ENCODE data around the gene KRTAP10-10. TPM values are rescaled to one million over a fixed set of nuclear protein-coding genes. Genes with fewer than 3 reads are reported as not detected.
"Not testable (repeated sequence)": the region's sequence is repeated elsewhere in the genome, so short reads cannot be mapped to it uniquely, and the experiment has no call there.

Gene KRTAP10-10
- total and polyA plus RNA-seq, 2 donors = not detected

DNA sequence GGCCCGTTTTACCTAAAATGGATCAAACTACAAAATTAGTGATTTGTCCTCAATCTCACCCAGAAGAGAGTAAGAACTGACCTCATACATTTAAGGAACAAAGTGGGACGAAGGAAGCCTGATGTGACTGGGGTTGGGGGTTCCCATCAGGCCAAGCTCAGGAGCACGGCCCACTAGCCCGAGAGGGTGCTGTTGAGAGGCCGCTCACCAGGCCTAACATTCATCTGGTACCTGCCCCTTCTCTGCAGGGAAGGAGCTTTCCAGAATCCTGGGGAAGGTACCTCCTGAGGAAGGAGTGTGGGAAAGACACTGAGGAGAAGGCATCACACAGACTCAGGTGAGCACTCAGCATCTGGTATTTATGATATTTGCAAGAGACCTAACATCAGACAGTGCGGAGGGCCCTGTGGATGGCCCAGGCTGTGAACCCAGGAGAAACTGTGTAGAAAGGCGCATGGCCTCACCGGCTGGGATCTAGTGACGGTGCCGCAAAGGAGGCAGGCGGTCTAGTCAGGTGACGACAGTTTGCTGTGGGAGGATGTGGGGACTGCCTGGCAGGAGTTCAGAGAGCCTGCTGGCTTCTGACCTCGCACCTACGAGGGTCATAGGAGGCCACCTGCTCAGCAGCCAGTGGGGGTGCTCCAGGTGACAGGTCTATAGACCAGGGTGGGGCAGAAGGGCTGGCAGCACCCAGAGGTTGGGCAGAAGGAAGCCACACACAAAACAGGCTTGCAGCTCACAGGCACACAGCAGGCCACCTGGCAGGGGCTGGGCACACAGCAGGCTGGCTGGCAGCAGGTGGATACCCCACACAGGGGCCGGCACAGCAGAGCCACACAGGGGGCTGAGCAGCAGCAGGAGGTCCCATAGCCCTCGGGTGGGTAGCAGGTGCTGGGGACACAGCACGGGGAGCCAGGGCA lies 16.8 kb downstream of the KRTAP10-10 start:
- peaks cover 0 to 2% of the 10 kb centered on the region in 2 donors for H3K4me1 ChIP-seq (ENCODE audit: control insufficient read depth in 2 of 2, insufficient read depth in 2 of 2, low read length in 2 of 2)
- no peak for DNase-seq (ENCODE audit: low read depth in 6 of 9, low spot score in 9 of 9)
- WGBS = 87% methylated on average over 17 of the region's 17 CpGs
- H3K27ac ChIP-seq (ENCODE audit: low read depth in 1 of 2, low read length in 1 of 2) = no peak overlapping the region
- no peak overlapping the region for H3K4me3 ChIP-seq (ENCODE audit: low read length in 2 of 2)
- H3K27me3 ChIP-seq (ENCODE audit: control insufficient read depth in 2 of 2, insufficient read depth in 1 of 2, low read length in 1 of 2) = peaks cover 0 to 2% of the 10 kb centered on the region in 2 donors
- peaks cover 1 to 19% of the 10 kb centered on the region in 2 donors for H3K9me3 ChIP-seq (ENCODE audit: control insufficient read depth in 2 of 2, insufficient read depth in 1 of 2, low read length in 1 of 2)
- H3K36me3 ChIP-seq (ENCODE audit: control insufficient read depth in 2 of 2, insufficient read depth in 2 of 2, low read length in 1 of 2) = no peaks in the 10 kb centered on the region

DNA sequence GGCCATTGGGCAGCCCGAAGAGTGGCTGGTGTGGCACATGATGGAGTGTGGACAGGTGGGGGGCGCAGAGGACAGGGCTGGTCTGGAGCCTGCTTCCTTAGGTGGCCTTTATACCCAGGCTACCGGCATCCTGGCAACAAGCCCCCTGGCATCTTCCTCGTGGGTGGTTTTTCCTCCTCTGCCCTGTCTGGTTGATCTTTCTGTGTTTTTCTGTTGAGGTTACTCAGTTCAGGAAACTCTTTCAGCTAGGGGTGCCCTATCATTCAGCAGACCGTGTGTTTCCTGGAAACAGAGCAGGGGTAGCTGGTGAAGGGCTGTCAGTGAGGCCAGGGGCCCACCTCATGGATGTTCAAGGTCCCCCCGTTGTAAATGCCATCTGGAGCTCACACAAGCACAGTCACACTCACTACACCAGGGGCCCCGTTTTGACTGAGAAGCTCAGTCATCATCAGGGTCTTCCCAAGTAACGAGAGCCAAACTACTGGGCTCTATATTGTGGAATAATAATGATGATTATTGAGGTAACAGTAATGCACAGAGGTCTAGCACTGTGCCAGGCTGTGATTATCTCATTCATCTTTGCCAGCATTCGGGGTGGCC lies 17.5 kb downstream of the KRTAP10-10 start, which contains the start of gene KRTAP12-4:
Gene KRTAP12-4 (minus strand): TSS at position 84 of the 600 bp plus-strand sequence. CDS start 45 bp downstream, at position 39.
- Histone ChIP-seq H3K27ac (ENCODE audit: low read depth in 1 of 2, low read length in 1 of 2) (no peak within 1 kb of the TSS), H3K36me3 (ENCODE audit: control insufficient read depth in 2 of 2, insufficient read depth in 2 of 2, low read length in 1 of 2) (no peaks in the 10 kb centered on the region), H3K9me3 (ENCODE audit: control insufficient read depth in 2 of 2, insufficient read depth in 1 of 2, low read length in 1 of 2) (peaks cover 1 to 19% of the 10 kb centered on the region in 2 donors), H3K4me1 (ENCODE audit: control insufficient read depth in 2 of 2, insufficient read depth in 2 of 2, low read length in 2 of 2) (peaks cover 0 to 2% of the 10 kb centered on the region in 2 donors), H3K4me3 (ENCODE audit: low read length in 2 of 2) (no peak within 1 kb of the TSS), H3K27me3 (ENCODE audit: control insufficient read depth in 2 of 2, insufficient read depth in 1 of 2, low read length in 1 of 2) (peaks cover 0 to 2% of the 10 kb centered on the region in 2 donors)
- DNase-seq (ENCODE audit: low read depth in 6 of 9, low spot score in 9 of 9) = no peak
- 62% methylated on average over 9 of the region's 9 CpGs for WGBS

DNA sequence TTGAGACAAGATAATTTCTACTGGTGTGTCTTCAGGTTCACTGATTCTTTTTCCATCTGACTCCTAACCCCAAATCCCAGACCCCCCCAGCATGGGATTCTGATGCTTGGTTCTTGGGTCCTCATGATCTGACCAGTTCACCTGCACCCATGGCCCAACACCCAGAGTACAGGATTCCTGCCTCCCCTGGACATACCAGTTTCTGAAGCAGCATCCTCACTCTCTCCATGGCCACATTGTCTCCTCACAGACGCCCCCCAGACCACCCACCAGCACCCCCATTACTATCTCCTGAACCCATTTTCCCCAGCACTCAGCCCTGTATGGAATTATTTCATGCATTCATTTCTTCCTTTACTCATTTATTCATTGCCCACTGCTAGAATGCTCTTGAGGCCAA lies 19.7 kb downstream of the KRTAP10-10 start:
- peaks cover 1 to 21% of the 10 kb centered on the region in 2 donors for H3K9me3 ChIP-seq (ENCODE audit: control insufficient read depth in 2 of 2, insufficient read depth in 1 of 2, low read length in 1 of 2)
- H3K27me3 ChIP-seq (ENCODE audit: control insufficient read depth in 2 of 2, insufficient read depth in 1 of 2, low read length in 1 of 2) = peaks cover 0 to 2% of the 10 kb centered on the region in 2 donors
- 95% methylated on average over 1 of the region's 1 CpG for WGBS
- peaks cover 0 to 2% of the 10 kb centered on the region in 2 donors for H3K4me1 ChIP-seq (ENCODE audit: control insufficient read depth in 2 of 2, insufficient read depth in 2 of 2, low read length in 2 of 2)
- no peak for DNase-seq (ENCODE audit: low read depth in 6 of 9, low spot score in 9 of 9)
- no peaks in the 10 kb centered on the region for H3K36me3 ChIP-seq (ENCODE audit: control insufficient read depth in 2 of 2, insufficient read depth in 2 of 2, low read length in 1 of 2)
- no peak overlapping the region for H3K27ac ChIP-seq (ENCODE audit: low read depth in 1 of 2, low read length in 1 of 2)
- no peak overlapping the region for H3K4me3 ChIP-seq (ENCODE audit: low read length in 2 of 2)

DNA sequence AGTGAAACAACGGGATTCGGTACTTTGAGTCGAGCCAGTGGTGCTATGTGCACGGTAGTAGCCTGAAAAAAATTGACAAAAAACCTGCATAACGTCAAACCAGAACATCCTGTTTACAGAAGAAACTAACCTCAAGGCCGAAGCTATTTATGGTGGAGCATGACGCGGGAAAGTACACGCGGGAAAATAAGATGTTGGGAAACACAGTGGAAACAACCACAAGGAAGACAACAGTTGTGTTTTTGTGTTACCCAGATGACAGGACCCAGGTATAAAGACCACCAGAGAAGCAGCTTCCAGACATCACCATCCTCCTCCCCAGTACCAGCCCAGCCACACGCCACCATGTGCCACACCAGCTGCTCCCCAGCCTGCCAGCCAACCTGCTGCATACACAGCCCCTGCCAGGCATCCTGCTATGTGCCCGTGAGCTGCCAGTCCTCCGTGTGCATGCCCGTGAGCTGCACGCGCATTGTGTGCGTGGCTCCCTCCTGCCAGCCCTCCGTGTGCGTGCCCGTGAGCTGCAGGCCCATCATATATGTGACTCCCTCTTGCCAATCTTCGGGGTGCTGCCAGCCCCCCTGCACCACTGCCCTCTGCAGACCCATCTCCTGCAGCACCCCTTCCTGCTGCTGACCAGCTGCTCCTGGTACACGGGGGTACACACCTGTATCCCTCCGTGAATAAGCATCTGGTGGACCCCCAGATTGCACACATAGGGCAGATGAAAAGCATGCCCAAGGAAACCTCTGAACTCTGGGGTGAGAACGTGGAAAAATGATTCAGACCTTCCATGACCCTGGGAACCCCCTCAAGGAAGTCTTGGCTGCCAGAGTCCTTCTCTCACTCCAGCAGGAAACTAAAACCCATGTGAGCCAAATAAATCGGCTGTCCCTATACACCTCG lies 20.7 kb downstream of the KRTAP10-10 start, which contains the start of gene KRTAP12-3:
Gene KRTAP12-3 (plus strand): TSS at position 298 of the 906 bp plus-strand sequence. CDS start 48 bp downstream, at position 346.
- whole genome bisulfite sequencing = 73% methylated on average over 26 of the region's 26 CpGs
- peak in 1 of 9 donors; percentile 10 for DNase-seq (ENCODE audit: low read depth in 6 of 9, low spot score in 9 of 9)
- no peaks in the 10 kb centered on the region for H3K36me3 ChIP-seq (ENCODE audit: control insufficient read depth in 2 of 2, insufficient read depth in 2 of 2, low read length in 1 of 2)
- H3K4me3 ChIP-seq (ENCODE audit: low read length in 2 of 2) = no peak within 1 kb of the TSS
- H3K9me3 ChIP-seq (ENCODE audit: control insufficient read depth in 2 of 2, insufficient read depth in 1 of 2, low read length in 1 of 2) = peaks cover 1 to 21% of the 10 kb centered on the region in 2 donors
- peaks cover 0 to 2% of the 10 kb centered on the region in 2 donors for H3K27me3 ChIP-seq (ENCODE audit: control insufficient read depth in 2 of 2, insufficient read depth in 1 of 2, low read length in 1 of 2)
- no peak within 1 kb of the TSS for H3K27ac ChIP-seq (ENCODE audit: low read depth in 1 of 2, low read length in 1 of 2)
- H3K4me1 ChIP-seq (ENCODE audit: control insufficient read depth in 2 of 2, insufficient read depth in 2 of 2, low read length in 2 of 2) = peaks cover 0 to 2% of the 10 kb centered on the region in 2 donors

DNA sequence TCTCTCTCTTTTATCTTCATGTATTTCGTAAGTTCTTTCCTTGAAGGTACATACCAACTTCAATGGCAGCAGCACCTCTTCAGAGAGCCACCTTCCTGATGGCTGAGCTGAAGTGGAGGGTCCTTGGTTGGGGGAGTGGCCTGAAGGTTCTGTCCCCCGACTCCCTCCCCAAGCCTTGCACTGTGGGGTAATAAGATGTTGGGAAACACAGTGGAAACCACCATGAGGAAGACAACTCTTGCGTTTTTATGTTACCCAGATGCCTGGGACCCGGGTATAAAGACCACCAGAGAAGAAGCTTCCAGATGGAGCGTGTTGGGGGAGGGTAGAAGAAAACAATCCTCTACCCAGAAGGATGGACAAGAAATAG lies 21.4 kb downstream of the KRTAP10-10 start:
- no peak for DNase-seq (ENCODE audit: low read depth in 6 of 9, low spot score in 9 of 9)
- no peak overlapping the region for H3K27ac ChIP-seq (ENCODE audit: low read depth in 1 of 2, low read length in 1 of 2)
- 87% methylated on average over 5 of the region's 5 CpGs for WGBS
- peaks cover 0 to 2% of the 10 kb centered on the region in 2 donors for H3K4me1 ChIP-seq (ENCODE audit: control insufficient read depth in 2 of 2, insufficient read depth in 2 of 2, low read length in 2 of 2)
- peaks cover 0 to 21% of the 10 kb centered on the region in 2 donors for H3K9me3 ChIP-seq (ENCODE audit: control insufficient read depth in 2 of 2, insufficient read depth in 1 of 2, low read length in 1 of 2)
- H3K4me3 ChIP-seq (ENCODE audit: low read length in 2 of 2) = no peak overlapping the region
- no peaks in the 10 kb centered on the region for H3K36me3 ChIP-seq (ENCODE audit: control insufficient read depth in 2 of 2, insufficient read depth in 2 of 2, low read length in 1 of 2)
- H3K27me3 ChIP-seq (ENCODE audit: control insufficient read depth in 2 of 2, insufficient read depth in 1 of 2, low read length in 1 of 2) = peaks cover 0 to 2% of the 10 kb centered on the region in 2 donors

DNA sequence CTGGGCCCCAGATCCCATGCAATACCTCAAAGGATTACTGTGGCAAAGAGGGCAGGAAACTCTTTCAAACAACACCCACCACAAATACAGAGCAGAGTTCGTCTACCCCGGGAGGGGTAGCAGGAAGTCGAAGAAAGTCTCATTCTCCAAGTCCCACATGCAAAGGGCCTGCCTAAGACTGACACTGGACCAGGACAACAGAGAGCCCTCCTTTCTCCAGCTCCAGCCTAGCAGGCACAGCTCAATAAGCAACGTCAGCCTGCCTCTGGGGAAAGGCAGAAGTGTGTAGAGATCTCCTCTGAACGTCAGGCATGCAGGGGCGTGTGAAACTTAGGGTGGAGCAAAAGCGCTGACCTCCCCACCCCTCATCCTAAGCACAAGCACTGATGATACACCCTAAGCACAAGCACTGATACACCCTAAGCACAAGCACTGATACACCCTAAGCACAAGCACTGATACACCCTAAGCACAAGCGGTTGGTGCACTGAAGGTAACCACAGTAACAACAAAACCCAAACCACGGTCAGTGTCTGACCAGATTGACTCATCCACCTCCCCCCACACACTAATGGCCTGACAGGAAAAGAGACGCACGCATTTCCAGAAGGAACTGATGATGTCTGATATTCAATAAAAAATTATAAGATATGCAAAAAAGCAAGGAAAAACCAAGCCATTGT lies 21.9 kb downstream of the KRTAP10-10 start:
- peaks cover 0 to 19% of the 10 kb centered on the region in 2 donors for H3K9me3 ChIP-seq (ENCODE audit: control insufficient read depth in 2 of 2, insufficient read depth in 1 of 2, low read length in 1 of 2)
- peaks cover 0 to 2% of the 10 kb centered on the region in 2 donors for H3K27me3 ChIP-seq (ENCODE audit: control insufficient read depth in 2 of 2, insufficient read depth in 1 of 2, low read length in 1 of 2)
- H3K36me3 ChIP-seq (ENCODE audit: control insufficient read depth in 2 of 2, insufficient read depth in 2 of 2, low read length in 1 of 2) = no peaks in the 10 kb centered on the region
- WGBS = 64% methylated on average over 11 of the region's 11 CpGs
- DNase-seq (ENCODE audit: low read depth in 6 of 9, low spot score in 9 of 9) = no peak
- no peak overlapping the region for H3K4me3 ChIP-seq (ENCODE audit: low read length in 2 of 2)
- H3K4me1 ChIP-seq (ENCODE audit: control insufficient read depth in 2 of 2, insufficient read depth in 2 of 2, low read length in 2 of 2) = peaks cover 0 to 2% of the 10 kb centered on the region in 2 donors
- no peak overlapping the region for H3K27ac ChIP-seq (ENCODE audit: low read depth in 1 of 2, low read length in 1 of 2)

DNA sequence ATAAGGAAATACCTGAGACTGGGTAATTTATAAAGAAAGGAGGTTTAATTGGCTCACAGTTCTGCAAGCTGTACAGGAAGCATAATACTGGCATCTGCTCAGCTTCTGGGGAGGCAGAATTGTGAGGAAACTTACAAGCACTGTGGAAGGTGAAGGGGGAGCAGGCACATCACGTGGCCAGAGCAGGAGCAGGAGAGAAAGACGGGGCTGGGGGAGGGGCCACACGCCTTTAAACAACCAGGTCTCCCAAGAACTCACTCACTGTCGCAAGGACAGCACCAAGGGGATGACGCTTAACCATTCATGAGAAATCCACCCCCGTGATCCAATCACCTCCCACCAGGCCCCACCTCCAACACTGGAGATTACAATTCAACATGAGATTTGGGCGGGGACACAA lies 24.4 kb downstream of the KRTAP10-10 start:
- H3K4me1 ChIP-seq (ENCODE audit: control insufficient read depth in 2 of 2, insufficient read depth in 2 of 2, low read length in 2 of 2); H3K9me3 ChIP-seq (ENCODE audit: control insufficient read depth in 2 of 2, insufficient read depth in 1 of 2, low read length in 1 of 2); H3K4me3 ChIP-seq (ENCODE audit: low read length in 2 of 2); H3K36me3 ChIP-seq (ENCODE audit: control insufficient read depth in 2 of 2, insufficient read depth in 2 of 2, low read length in 1 of 2); DNase-seq (ENCODE audit: low read depth in 6 of 9, low spot score in 9 of 9); H3K27ac ChIP-seq (ENCODE audit: low read depth in 1 of 2, low read length in 1 of 2); H3K27me3 ChIP-seq (ENCODE audit: control insufficient read depth in 2 of 2, insufficient read depth in 1 of 2, low read length in 1 of 2): not testable (repeated sequence)
- 63% methylated on average over 7 of the region's 7 CpGs for WGBS

DNA sequence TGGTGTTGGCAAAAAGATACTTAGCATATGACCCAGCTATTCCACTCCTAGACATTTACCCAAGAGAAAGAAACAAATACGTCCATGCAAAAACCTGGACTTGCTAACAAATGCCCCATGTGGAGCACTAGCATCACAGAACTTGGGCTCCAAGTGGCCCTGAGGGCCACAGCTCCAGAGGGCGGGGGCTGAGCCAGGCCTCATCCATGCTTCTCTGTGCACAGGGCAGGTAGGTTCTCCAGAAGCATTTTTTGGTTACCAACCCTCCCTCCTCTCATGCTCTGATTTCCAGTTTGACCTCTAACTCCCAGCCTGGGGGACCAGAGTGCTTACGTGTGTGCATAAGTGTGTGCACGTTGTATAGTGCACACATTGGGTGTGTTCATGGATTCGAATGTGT lies 27.5 kb downstream of the KRTAP10-10 start:
- Histone ChIP-seq H3K4me1 (ENCODE audit: control insufficient read depth in 2 of 2, insufficient read depth in 2 of 2, low read length in 2 of 2) (no peaks in the 10 kb centered on the region), H3K27me3 (ENCODE audit: control insufficient read depth in 2 of 2, insufficient read depth in 1 of 2, low read length in 1 of 2) (no peaks in the 10 kb centered on the region), H3K36me3 (ENCODE audit: control insufficient read depth in 2 of 2, insufficient read depth in 2 of 2, low read length in 1 of 2) (no peaks in the 10 kb centered on the region), H3K27ac (ENCODE audit: low read depth in 1 of 2, low read length in 1 of 2) (no peak overlapping the region), H3K4me3 (ENCODE audit: low read length in 2 of 2) (no peak overlapping the region), H3K9me3 (ENCODE audit: control insufficient read depth in 2 of 2, insufficient read depth in 1 of 2, low read length in 1 of 2) (peaks cover 0 to 3% of the 10 kb centered on the region in 2 donors)
- WGBS = 96% methylated on average over 5 of the region's 5 CpGs
- DNase-seq (ENCODE audit: low read depth in 6 of 9, low spot score in 9 of 9) = no peak

Measured in thymus (tissue), 11 donors.